ENCODE results near the gene MYH10.

MYH10 gene

DNA sequence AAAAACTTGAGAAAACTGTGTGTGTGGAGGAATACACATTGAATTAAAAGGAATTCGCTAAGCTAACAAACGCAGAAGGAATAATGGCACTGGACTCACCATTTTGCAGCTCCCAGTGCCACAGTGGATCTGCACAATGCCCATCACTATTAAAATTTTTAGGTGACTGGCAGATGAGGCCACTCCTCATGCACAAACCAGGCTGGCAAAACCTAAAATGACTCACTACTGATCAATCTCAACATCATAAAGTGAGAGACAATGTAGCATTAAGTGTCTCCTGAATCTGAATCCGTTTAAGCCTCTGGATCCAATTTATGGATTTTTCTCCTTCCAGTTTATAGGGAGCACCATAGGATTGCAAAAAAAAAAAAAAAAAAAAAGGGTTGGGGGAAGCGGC lies 20.6 kb downstream of the MYH10 start:
- no peak for DNase-seq (ENCODE audit: low read depth)

DNA sequence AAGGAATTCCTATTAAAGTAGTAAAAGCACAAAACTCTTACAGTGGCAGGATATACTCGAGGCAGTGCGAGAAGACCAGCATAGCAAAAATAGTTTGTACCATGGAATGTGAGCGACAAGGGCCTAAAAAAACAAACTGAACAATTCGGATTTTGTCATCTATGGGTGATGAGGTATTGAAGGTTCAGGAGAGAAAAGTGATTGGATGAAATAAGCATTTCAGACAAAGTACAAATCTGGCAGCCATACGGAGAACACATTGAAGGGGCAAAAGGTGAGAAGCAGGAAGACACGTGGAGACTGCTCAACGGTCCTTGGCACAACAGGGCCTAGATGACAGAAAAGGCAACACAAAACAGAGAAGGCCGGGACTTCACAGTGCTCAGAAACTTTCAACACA lies 22.5 kb downstream of the MYH10 start:
- DNase-seq (ENCODE audit: low read depth) = no peak

DNA sequence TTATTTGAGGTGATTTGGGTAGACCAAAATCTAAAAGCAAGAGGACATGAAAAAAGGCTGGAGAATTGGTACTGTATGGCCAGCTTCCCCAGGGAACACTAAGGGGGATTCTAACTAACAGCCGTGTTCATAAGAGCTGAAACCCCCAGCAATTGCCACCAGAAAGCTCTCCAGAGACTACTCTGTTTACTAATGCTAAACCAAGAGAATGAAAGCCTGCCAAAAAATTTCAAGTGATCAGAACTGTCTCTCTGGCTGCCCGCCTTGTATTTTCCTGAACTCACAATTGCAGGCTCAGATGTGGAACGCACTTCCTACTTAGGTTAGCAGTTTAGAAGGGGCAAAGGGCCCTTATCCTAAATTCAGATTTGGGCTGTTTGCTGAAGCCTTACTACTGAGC lies 24.1 kb downstream of the MYH10 start:
- DNase-seq (ENCODE audit: low read depth) = no peak

DNA sequence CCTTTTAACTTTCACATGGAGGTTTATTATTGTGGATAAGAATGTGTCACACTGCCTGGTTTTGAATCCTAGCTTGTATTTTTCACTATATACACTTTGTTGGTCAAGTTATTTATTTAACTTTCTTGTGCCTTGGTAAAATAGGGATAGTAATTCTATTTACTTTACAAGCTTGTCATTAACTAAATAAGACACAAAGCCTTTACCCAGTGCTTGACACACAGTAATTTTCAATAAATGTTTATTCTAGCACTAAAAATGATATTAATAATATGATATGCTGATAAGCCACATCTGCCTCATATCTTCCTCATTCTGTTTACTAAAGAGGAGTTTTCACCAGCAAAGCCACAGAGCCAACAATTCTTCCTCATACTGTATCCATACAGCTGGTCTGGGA lies 27.8 kb downstream of the MYH10 start:
- no peak for DNase-seq (ENCODE audit: low read depth)

DNA sequence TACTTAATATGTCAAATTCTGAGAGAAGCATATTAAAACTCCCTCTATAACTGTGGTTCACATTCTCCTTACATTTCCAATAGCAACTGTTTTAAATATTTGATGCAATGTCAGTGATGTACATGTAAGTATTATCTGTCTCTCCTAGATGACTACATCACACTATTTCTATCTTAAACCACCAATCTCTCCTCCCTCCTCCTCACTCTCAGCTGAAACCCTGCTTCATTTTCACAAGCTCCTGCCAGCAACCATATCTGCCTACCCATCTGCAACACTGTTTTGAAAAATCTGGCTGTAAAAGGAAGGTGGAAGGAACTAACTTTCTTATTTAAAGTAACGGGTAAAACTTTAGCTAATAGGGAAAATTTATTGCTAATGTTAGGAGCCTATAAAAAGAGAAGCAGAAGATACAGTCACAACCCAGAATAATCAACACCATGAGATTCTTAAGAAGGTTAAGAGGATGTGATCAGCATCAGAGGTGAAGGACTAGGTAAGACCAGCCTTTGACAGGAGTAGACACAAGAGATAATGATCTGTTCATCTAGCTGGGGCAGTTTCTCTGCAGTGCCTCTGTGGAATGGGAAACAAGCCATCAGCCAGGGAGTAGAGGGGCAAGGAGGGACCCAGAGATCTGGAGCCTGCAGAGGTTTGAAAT lies 31.0 kb downstream of the MYH10 start:
- DNase-seq (ENCODE audit: low read depth) = no peak

DNA sequence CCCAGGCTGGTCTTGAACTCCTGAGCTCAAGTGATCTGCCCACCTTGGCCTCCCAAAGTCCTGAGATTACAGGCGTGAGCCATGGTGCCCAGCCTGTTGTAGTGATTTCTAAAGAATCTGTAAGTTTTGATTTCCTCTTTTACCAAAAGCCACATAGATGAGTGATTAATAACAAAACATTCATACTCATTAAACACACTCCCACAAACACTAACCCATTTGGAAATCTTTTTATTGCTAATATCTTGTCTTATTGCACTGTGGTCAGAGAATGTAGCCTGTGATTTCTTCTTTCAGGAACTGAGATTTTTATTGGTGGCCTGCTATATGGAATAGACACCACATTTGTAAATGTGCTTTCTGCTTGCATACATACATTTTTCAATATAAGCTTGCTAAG lies 31.6 kb downstream of the MYH10 start:
- DNase-seq (ENCODE audit: low read depth) = peak; percentile 4

DNA sequence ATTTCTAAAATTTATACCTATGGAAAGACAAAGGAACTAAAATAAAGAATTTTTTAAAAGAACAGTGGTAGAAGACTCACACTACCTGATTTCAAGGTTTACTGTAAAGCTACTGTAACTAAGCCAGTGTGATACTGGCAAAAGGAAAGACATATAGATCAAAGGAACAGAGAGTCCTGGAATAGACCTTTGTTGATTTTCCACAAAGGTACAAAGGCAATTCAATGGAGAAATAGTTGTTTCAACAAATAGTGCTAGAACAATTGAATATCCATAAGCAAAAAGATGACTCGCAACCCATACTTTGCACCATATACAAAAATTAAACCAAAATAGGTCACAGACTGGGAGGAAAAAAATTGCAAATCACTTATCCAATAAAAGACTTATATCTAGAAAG lies 36.7 kb downstream of the MYH10 start:
- no peak for DNase-seq (ENCODE audit: low read depth)

DNA sequence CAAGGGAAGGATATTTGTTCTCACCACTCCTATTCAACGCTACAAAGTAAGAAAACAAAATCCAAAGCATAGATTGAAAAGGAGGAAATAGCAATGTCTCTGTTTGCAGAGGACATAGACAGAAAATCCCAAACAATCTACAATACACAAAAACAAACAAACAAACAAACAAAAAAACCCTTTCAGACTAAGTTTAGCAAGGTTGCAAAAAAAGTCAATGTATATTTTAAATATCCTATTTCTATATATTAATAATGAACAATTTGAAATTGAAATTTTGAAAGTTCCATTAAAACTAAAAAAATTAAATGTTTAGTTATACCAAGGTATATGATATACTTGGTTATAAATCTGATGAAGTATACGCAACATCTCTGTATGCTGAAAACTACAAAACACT lies 37.2 kb downstream of the MYH10 start:
- DNase-seq (ENCODE audit: low read depth) = no peak

DNA sequence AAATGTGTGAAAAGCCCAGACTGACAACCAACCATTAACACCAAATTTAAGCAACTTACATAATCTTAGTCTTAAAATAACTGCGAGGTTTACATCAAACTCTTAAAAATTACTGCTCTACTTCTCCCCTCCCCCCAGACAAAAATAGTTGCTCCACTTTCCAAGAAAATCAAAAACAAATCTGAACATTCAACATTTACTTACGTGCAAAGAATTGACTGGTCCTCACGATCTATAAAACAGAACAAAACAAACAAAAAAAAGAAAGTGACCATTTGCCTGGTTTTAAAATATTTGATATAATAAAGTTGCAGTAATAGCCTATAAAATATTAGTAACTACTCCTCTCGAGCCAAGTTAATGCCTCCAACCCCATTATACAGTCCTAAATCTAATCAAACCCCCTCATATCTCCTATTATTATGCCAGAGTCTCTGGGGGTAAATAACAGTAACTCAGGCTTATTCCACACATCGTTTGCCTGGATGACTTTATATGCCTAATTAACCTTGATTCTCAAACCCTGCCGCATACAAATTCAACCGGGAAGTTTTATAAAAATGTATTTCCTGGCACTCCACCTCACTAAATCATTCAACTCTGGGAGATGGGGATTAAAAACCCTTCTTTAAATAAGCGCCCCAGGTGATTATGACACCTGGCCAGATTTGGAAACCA lies 41.5 kb downstream of the MYH10 start:
- no peak for DNase-seq (ENCODE audit: low read depth)

DNA sequence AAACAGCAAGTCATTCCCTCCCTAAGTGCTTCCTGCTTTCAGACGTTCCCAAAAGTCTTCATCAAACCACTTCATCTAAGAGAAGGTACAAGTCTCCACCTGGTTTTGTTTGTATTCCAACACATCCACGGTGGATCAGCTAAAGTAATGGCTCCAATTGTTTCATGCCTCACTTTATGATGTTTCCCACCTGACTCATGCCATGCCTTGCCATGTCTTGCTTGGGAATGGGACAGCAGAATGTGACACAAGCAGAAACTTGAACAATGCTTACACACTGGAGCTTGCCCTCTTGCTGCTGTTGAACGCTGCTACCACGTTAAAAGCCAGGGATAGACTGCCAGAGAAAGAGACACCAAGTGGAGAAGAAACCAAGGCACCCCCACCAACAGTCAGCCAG lies 43.8 kb downstream of the MYH10 start:
- no peak for DNase-seq (ENCODE audit: low read depth)

DNA sequence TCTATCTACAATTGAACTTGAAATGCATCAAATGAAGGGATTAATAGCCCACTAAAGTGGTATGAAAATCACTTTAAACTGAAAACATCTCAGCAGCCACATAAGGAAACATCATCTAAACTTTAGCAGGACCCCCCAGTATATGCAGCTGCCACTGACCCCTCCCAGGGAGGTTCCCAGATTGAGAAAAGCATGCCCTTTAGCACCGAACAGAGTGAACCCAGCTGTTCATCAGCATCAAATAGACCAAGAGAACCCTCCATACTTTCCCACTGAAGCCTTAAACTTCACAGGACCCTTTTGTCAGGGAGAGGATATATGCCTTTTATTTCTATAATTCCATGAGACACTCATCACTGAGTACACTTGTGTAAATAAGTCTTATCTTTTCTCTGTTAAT lies 44.6 kb downstream of the MYH10 start:
- DNase-seq (ENCODE audit: low read depth) = no peak

DNA sequence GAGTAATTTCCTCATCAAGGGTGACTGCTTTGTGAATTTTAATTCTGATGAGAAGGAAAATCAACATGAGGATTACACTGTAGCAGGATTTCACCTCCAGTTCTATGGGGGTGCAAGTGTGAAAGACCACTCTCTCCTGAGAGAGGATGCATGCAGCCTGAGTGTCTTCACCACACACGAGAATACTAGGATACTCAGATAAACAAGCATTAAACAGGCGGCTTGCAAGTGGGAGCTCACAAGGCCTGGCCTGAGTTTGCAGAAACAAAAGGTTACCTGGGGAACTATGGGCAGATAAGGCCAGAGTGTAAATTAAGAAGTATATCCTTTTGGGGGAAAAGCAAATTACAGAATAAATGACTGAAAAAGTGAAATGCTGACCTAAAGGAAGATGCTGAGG lies 46.6 kb downstream of the MYH10 start:
- no peak for DNase-seq (ENCODE audit: low read depth)

DNA sequence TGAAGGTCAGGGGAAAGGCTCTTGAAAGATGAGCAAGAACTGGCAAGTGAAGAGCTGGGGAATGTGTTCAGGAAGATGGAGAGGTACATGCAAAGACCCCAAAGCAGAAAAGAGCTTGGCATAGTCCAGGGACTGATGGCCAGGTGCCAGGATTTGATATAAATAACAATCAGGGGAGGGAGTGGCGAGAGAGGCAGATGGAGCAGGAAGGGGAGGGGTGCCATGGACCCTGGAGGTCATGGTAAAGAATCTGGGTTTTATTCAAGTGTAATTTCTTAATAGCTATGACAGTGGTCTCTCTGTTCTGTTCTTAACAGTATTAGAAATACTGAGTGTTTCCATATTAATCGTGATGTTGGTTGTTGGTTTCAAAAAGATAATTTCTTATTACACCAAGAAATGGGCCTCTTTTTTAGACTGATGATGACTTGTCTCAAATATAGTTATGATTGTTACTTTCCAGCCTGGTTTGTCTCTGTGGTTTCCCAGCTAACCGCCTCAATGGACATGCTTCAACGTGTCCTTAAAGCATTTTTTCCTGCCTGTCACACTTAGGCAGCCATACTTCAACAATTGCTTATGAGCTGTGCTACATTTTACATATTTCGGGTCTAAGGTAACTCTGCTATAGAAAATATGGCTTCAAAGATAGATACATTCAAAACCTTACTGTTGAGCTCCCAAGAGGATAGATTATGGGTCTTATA lies 49.4 kb downstream of the MYH10 start:
- no peak for DNase-seq (ENCODE audit: low read depth)

DNA sequence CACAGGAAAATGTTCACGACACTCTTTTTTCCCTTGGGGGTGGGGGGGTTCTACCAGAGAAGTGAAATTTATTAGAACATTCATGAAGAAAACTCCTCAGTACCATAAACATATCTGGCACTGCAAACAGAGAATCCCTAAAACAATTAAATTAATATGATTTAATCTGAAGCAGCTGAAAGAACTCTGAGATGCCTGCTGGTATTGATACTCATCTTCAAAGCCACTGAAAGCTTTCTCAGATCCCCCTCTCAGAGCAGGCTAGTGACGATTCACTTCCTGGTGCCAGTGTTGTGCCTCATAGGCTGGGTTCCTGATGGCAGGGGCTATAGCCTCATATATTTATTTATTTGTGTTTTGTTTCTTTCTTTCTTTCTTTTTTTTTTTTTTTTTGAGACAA lies 52.7 kb downstream of the MYH10 start:
- DNase-seq (ENCODE audit: low read depth) = no peak

DNA sequence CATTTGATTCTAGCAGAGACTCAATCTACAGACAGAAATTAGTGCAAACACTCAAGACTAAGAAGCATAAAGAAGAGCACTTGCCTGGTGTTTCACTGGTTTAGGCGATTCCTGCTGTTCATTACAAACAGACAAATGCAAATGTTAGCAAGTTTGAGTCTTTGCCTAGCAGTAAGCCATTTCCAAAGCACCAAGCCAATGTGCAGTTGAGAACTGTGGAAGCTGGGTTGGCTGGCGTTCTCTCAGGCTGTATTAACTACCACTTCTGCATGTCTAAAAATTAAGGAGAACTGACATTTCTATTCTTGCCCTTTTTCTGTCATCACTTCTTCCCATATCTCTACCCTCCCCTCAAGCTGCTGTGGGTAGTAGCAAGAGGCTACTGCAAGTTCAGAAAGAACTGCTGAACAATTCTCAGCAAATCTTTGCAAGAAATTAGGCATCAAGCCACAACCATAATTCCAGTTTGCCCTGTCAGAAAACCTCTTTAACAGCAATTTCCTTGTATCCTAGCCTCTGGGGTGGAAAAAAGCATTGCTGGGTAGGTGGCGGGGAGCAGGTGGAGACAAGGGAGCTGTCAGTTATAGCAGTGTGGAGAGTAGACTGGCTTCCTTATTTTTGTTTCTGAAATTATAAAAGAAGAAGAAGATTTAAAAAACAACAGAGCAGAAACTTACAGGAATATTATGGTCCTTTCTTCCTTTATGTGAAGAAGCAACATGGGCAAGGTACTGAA lies 53.8 kb downstream of the MYH10 start:
- DNase-seq (ENCODE audit: low read depth) = no peak

DNA sequence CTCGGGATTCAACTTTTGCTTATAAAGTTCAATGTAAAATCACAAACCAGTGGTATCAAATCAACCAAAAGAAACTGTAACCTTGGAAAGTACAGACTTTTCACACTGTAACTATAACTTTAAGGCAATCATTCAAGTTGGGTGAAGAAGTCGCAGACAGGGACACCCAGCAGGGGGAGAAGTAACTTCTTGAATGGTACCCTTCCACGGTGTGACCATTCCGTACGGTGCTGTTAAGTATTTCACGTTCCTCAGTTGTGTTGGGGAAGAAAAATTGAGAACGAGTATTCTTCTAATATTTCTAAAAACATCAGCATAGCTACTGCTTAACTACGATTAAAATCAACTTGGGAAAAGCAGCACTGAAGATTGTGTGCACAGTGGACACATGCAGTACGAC lies 55.8 kb downstream of the MYH10 start:
- DNase-seq (ENCODE audit: low read depth) = no peak

DNA sequence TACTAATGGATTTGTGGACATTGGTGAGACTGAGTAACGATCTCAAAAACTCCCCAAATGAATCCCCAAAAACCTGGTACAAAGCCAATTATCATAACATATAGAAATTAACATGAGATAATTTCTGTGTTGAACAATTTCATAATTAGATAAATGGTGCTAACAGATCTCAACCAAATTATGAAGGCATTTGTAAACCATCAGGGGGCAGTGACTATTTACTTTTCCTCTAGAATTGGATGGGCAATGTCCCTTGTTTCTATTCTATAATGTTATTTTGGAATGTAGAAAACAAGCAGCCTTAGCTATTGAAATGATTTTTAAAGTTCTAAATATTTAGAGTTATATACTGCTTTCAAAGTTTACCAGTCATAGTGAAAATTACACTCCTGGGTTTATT lies 57.8 kb downstream of the MYH10 start:
- no peak for DNase-seq (ENCODE audit: low read depth)

DNA sequence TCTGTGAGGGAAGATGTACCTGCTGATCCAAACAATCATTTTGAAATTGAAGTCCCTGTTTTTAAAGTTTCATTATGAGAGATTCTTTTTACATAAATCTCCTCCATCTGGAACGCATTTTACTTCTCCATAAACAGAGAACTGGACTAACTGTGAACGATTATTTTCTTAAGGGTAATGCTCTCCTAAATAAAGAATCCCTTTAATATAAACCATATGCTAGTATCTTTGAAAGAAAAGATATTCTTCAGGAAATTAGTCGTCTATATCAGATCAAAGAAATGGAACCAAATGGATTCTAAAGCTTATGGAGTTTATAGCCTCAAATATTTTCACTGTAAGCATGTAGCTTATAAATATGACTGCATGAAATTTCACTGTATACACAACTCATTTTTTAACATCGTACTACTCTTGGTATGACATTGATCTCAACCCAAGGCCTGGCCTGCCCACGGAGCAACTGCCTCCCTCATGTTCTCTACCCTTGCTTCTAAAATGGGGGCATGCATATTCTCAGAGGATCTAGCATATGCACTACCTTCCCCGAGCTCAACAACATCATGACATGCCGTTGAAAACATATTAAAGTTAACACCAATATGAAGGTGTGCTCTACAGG lies 66.4 kb downstream of the MYH10 start:
- DNase-seq (ENCODE audit: low read depth) = no peak

DNA sequence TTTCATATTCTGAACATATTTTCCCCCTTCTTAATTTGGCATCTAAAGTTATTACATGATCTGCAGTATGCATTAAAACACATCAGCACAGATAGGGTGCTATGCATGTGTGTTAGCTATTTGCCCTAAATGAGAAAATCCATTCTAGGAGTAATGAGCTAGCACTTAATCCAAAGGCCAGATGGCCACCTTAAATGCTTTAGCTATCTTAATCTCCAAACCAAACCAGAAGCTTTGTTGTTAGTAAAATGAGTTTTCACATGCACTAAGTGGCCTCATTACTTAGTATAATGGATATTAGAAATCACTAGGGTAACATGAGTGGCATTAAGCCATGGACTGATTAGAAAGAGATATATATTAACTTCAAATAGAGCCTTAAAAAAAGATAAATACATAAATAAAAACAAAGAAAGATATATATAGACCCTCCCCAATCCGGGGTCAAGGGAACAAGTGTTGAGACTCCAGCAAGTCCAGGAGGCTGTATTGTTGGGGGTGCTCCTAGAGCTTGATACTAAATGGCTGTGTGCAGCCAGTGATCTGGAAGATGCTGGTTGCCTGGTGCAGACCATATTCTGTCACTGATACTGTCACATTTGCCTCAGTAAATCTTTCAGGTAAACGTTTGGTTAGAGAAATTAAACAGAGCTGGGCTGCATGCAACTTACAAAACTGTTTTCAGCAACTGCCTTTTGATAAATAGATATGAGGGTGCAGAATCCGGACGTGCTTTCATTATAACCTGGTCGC lies 67.3 kb downstream of the MYH10 start:
- no peak for DNase-seq (ENCODE audit: low read depth)

DNA sequence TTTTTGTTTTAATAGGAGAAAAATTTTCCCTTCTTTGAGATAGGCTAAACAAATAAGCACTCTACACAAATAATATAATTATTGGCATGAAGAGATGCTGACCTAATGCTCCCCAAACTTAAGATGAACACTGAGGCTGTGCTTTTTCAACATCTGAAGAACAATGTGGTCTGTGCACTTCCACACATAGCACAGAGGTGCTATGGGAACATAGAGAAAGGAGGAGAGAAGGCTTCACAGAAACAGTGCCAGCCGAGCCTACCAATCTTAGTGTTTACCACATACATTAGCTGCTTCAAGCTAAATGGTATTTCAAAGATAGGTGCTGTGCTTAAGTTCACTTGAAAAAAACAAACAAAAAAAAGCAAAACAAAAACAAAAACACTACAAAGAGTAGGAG lies 72.4 kb downstream of the MYH10 start:
- DNase-seq (ENCODE audit: low read depth) = no peak

DNA sequence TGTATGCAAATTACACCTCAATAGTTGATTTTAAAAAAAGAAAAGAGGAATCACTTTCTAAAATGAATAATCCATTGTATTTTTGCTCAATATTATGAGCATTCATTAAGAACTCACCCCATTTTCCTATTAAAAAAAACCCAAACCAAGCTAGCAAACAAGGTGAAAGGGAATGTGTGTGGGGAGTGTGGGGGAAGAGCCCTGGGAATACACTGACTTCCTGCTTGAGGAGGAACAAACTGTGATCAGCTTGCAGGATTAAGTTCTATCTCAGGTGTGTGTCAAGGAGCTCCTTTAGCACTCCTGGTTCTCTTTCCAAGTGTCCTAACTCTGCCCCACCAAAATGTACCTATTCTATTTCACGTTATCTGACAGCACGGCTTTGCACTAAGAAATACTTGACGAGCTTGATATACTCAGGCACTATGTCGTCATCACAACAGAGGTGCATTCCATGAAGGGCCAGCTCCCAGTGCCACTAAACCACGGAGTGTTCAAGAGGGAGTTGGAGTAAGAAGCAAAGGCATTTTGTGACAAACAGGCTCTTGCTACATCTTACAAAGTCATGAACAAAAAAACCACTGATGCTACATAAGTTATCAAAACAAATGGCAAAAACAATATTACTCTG lies 73.2 kb downstream of the MYH10 start:
- no peak for DNase-seq (ENCODE audit: low read depth)
